HTR-8/SVneo (cell line): ENCODE results near the gene ARID1A.
"Not testable (repeated sequence)": the region's sequence is repeated elsewhere in the genome, so short reads cannot be mapped to it uniquely, and the experiment has no call there.

Experiments used
- DNase-seq: peaks from one replicate; pipeline ENCODE4 v3.0.0; 2011; ENCODE audit warnings: low spot score, mixed read lengths; ENCODE audit not compliant: insufficient read length
- FAIRE-seq: peaks from 2 replicates; lab custom pipeline; 2011; peaks lifted over from hg19 to GRCh38; lab: Jason Lieb, UNC

Gene ARID1A

GRCh38 chr1:26697431-26697977, 1.7 kb downstream of the ARID1A start:
- DNase-seq: no peak
- FAIRE-seq: no peak

DNA sequence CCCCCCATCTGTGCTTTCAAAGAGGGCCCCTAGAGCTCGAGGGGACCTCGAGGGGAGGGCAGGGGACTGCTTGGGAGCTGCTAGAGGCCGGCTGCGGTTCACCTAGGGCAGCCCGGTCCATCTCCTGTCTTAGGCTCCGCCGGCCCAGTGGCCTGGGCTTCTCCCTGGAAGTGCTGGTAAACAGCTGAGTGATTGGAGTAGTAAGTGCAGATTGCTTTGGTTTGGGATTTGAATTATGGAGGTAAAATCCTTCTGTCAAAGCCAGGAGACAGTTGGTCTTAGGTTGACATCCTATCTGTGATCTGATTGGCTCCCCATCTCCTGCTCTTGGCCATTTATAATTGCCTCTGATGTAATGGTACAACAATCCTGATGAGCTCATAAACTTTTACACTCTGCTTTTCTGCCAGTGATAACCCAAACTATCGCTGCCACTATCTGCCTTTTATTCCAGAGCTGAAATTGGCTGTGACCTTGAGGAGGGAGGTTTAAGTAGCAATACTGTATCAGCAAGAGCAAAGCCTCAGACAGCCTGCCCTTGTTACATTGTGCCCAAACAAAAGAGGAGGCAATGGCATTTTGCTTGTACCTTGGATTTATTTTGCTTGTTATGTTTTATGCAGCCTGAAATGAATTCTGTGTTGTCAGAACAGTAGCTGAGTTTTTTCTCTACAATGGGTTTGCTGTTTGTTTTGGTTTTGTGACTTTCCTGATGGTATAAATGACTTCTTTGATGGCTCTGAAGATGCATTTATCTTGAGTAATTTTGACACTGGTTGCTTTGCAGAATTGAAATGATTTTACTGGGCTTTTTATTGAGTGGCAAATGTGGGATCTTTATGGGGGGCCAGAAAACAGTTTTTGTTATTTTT, 2.4 kb downstream of the ARID1A start:
- FAIRE-seq (peak; percentile 85), DNase-seq (peak; percentile 69)

- DNase-seq: no peak
- no peak for FAIRE-seq
Observed at GRCh38 chr1:26700711-26701110, 4.9 kb downstream of the ARID1A start.

- FAIRE-seq: no peak
- no peak for DNase-seq
Observed at GRCh38 chr1:26701266-26701994, 5.6 kb downstream of the ARID1A start.

- FAIRE-seq: no peak
- DNase-seq: no peak
Observed at GRCh38 chr1:26701995-26702679, 6.3 kb downstream of the ARID1A start.

- no peak for FAIRE-seq
Observed at GRCh38 chr1:26702680-26703038, 6.8 kb downstream of the ARID1A start.

GRCh38 chr1:26703478-26703877, 7.7 kb downstream of the ARID1A start:
- FAIRE-seq (no peak), DNase-seq (no peak)

More at GRCh38 chr1:26702680-26703038, 6.8 kb downstream of the ARID1A start:
- no peak for DNase-seq

- FAIRE-seq (no peak), DNase-seq (no peak)
Observed at GRCh38 chr1:26704629-26705028, 8.8 kb downstream of the ARID1A start.

- not testable (repeated sequence) for DNase-seq, FAIRE-seq
Observed at GRCh38 chr1:26705227-26705626, 9.4 kb downstream of the ARID1A start.

DNA sequence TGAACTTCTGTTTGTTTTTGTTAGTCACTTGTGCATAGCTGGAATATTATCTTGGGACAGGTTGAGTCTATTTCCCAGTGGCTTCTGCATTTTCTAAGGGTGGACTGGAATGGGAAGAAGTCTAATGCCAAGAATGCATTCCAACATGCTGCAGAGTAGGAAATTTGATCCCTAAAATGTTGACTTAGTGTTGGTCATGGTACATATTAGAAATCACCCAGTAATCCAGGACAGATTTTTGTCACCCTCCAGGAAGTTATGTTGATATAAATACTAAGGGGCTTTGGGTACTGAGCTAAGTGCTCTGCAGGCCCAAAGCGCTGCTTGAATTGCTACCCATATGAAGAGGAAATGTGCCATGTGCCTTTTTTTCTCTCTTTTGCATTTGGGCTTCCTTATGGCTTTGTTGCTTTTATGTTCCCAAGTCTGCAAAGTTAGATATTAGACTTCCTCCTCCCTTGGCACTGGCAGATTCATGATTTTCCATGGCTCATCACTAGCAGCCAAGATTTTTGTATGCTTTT, 10.0 kb downstream of the ARID1A start:
- no peak for DNase-seq
- FAIRE-seq: no peak

- DNase-seq (no peak), FAIRE-seq (no peak)
Observed at GRCh38 chr1:26706315-26706714, 10.5 kb downstream of the ARID1A start.

GRCh38 chr1:26710811-26711210, 15.0 kb downstream of the ARID1A start:
- no peak for DNase-seq
- no peak for FAIRE-seq

GRCh38 chr1:26711777-26712176, 16.0 kb downstream of the ARID1A start:
- DNase-seq (no peak), FAIRE-seq (no peak)

DNA sequence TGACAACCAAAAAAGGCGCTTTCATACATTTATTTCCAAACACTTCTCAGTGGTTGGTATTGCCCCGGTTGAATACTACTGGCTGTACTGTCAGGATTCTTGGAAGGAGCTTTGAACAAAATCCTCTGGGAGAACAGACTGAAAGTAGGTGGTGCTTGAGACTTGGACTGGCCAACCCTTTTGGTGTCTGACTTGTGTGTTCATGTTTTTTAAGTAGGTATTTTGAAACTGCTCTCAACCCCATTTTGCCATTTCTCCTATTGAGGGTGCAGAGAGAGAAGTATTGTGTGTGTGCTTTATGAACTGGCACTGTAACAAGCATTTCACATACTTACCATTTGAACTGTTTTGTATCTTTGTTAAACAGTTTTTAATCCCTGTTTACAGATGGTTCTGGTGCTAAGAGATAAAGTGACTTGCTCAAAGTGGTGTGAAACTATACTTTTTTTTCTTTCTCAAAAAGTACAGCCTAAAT, 21.2 kb downstream of the ARID1A start:
- FAIRE-seq (no peak), DNase-seq (no peak)

DNA sequence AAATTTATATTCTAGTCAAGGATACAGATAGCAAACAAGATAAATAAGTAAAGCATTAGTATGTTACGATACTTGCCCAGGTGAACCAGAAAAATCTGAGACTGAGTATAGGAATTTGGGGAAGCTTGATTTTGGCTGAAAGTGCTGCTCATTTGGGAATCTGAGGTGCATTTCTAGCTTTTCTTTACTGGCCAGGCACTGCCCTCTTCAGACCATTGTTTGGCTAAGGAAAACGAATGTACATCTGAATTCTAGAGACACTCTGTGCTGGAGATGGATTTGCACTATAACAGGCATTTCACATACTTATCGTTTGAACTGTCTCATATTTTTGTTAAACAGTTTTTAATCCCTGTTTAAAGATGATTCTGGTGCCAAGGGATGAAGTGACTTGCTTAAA, 23.4 kb downstream of the ARID1A start:
- FAIRE-seq (no peak), DNase-seq (no peak)

- FAIRE-seq: no peak
- no peak for DNase-seq
Observed at GRCh38 chr1:26721669-26722355, 26.0 kb downstream of the ARID1A start.

DNA sequence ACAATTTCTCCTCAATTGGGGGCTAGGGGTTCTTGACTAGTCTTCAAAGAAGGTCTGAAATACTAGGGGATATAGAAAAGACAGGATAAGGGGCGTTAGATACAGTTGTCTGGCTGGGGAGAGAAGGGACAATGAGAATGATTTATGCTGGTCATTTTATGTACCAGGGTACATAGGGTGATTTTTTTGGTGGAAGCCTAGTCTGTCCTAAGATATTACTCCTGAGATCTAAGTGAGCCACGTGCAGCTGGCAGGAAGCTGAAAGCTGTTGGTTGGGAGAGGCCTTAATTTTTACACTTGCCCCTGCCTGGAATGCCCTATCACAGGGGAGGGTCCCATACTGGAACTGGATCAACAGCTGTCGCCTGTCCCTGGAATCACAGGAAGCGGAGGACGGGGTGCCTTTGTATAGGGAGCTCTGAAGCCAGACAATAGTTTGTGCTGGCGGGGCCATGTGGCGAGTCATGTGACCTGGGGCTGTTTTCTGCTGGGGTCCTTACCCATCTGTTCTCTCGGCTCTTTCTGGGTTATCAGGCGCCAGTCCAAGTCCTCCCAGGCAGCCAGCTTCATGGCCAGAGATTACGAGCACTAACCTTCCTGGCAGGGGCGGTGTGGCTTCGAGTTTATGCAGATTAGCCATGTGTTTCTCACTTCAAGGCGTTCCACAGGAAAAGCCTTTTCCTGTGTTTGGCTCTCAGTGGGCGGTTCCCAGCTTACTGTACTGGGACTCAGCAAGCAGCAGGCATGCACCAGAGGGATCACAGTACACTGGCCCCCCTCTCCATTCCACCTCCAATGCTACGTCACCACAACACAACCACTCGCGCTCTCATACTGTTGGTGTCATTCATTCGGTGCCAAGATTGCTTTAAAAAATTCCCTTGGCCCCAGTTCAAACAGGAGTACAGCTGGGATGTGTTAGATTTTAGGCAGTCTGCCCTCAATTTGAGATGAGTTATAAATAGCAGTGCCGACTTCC, 27.5 kb downstream of the ARID1A start:
- FAIRE-seq (peak; percentile 9), DNase-seq (peak; percentile 57)

- FAIRE-seq (no peak), DNase-seq (no peak)
Observed at GRCh38 chr1:26724118-26724517, 28.3 kb downstream of the ARID1A start.

GRCh38 chr1:26724926-26725325, 29.1 kb downstream of the ARID1A start:
- FAIRE-seq (no peak), DNase-seq (no peak)
